ENCODE measurements around the gene PCDH9.

Gene PCDH9

DNA sequence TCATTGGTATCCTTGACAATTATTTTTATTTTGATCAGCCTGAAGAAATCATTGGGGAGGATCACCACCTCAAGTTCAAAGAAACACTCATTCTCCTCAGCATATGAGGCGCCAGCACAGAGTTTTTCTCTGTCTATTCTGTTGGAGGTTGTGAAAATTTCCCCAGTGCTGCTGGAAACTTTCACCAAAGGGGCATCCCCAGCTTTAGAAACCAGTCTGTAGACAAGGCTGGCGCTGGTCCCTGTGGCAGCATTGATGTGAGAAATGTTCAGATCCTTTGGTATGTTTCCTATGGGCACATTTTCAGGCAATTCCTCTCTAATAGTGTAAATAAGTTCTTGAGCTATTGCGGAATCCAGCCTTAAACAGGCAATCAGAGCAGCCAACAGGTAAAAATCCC is 2.1 kb downstream of the PCDH9 start:
- TF ChIP-seq POLR2AphosphoS5 (IDR thresholded peaks at IDR 0.05; ENCODE audit: low read depth, low read length): no peak
- TF ChIP-seq, protein P1, sequence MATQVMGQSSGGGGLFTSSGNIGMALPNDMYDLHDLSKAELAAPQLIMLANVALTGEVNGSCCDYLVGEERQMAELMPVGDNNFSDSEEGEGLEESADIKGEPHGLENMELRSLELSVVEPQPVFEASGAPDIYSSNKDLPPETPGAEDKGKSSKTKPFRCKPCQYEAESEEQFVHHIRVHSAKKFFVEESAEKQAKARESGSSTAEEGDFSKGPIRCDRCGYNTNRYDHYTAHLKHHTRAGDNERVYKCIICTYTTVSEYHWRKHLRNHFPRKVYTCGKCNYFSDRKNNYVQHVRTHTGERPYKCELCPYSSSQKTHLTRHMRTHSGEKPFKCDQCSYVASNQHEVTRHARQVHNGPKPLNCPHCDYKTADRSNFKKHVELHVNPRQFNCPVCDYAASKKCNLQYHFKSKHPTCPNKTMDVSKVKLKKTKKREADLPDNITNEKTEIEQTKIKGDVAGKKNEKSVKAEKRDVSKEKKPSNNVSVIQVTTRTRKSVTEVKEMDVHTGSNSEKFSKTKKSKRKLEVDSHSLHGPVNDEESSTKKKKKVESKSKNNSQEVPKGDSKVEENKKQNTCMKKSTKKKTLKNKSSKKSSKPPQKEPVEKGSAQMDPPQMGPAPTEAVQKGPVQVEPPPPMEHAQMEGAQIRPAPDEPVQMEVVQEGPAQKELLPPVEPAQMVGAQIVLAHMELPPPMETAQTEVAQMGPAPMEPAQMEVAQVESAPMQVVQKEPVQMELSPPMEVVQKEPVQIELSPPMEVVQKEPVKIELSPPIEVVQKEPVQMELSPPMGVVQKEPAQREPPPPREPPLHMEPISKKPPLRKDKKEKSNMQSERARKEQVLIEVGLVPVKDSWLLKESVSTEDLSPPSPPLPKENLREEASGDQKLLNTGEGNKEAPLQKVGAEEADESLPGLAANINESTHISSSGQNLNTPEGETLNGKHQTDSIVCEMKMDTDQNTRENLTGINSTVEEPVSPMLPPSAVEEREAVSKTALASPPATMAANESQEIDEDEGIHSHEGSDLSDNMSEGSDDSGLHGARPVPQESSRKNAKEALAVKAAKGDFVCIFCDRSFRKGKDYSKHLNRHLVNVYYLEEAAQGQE (IDR thresholded peaks at IDR 0.05; ENCODE audit: insufficient read depth in 1 of 2, low read depth in 2 of 2, low read length in 2 of 2): no peak

DNA sequence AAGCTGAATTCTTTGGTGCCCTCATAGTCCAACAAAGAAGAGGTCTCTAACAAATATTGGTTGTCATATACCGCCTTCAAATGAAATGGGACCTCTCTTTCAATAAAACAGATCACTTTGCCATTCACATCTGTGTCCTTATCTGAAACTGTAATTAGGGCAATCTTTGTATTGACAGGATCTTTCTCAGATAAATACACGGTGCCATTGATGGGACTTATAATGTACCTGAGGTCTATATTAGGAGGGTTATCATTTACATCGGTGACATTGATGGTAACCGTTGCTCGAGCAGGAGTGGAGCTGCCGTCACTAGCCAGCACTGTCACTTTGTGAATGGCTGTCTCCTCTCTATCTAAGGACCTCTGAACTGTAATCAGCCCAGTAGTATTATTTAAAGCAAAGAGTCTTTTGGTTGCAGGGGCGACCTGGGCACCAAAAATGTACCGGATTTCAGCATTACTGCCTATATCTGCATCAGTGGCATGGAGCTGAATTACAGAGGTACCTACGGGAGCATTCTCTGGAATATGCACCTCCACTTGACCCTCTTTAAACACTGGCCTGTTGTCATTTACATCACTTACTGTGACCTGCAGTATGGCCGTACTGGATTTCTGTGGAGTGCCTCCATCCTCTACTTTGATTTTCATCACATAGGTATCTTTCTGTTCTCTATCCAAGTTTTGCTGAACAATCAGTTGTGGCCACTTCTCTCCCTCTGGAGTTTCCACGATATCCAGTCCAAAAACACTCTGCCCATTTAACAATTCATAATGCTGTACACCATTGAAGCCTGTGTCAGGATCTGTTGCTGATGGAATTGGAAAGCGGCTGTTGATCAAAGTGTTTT is 2.8 kb downstream of the PCDH9 start:
- no peak for TF ChIP-seq FOXP2 (optimal IDR thresholded peaks at IDR 0.05; ENCODE audit: borderline replicate concordance, extremely low read depth, extremely low read length, insufficient read depth)
- TF ChIP-seq SIN3A (IDR thresholded peaks at IDR 0.05; ENCODE audit: borderline replicate concordance, insufficient read depth, low read length): no peak
- TF ChIP-seq, protein P1 (IDR thresholded peaks at IDR 0.05; ENCODE audit: insufficient read depth in 1 of 2, low read depth in 2 of 2, low read length in 2 of 2): no peak
- no peak for TF ChIP-seq TAF1 (IDR thresholded peaks at IDR 0.05; ENCODE audit: borderline replicate concordance, insufficient read depth, low read length)
- TF ChIP-seq POLR2AphosphoS5 (IDR thresholded peaks at IDR 0.05; ENCODE audit: low read depth, low read length): no peak

DNA sequence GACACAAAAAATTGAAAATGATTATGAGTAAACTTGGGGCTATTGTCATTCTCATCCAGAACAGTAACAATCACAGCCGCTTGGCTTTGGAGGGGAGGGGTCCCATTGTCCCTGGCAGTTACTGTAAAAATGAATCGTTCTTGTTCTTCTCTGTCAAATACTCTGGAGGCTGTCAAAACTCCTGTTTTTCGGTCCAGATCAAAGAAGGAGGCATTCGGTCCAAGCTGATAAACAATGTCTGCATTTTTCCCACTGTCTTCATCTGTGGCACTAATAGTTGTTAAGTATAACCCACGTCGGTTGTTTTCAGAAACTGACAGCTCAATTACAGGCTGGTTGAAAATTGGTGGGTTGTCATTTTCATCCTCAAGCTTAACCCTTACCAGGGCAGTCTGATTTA is 3.4 kb downstream of the PCDH9 start:
- TF ChIP-seq POLR2AphosphoS5 (IDR thresholded peaks at IDR 0.05; ENCODE audit: low read depth, low read length) (no peak), SIN3A (IDR thresholded peaks at IDR 0.05; ENCODE audit: borderline replicate concordance, insufficient read depth, low read length) (no peak), TAF1 (IDR thresholded peaks at IDR 0.05; ENCODE audit: borderline replicate concordance, insufficient read depth, low read length) (no peak), FOXP2 (optimal IDR thresholded peaks at IDR 0.05; ENCODE audit: borderline replicate concordance, extremely low read depth, extremely low read length, insufficient read depth) (no peak)
- TF ChIP-seq, protein P1 (IDR thresholded peaks at IDR 0.05; ENCODE audit: insufficient read depth in 1 of 2, low read depth in 2 of 2, low read length in 2 of 2): no peak

DNA sequence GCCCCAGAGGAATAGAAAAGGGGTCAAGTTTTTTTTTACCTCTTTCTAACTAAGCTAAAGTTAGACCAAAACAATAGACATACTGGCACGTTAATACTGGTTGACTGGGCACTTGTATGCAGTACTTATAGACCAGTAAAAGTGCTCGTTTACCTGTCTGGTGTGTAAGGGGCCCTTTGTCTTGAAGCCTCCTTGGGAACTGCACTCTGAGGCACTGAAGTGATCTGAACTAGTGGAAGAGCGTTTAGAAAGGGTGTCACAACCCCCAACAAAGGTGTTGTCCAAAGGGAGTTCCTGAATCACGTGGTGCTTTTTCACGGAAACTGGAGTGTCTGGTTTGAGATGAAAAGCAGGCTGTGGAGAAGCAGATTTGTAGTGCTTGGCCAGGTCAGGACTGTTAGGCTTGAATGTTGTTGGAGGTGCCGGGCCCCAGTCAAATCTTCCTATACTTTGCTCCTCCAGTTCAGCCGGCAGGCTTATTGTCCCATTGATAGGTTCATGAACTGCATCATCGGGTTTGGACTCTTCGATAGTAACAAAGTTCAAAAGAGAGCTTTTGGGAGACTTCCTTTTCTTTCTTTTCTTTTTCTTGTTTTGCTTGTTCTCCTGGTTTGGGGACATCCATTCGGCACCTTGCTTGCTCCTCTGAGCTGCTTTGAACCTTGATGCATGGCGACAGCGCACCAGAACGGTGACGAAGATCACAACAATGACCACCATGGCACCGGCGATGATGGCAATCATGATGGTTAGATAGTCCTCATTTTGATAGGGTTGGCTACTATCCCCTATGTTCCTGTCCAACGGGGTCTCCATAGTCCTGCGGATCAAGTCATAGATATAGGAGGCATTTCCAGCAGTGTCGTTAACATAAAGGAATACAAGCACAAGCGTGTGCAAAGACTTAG is 4.6 kb downstream of the PCDH9 start:
- TF ChIP-seq, protein P1 (IDR thresholded peaks at IDR 0.05; ENCODE audit: insufficient read depth in 1 of 2, low read depth in 2 of 2, low read length in 2 of 2): no peak
